GM19099 (cell line): ENCODE results near the gene GALNTL6.

Experiments used
- POLR2A ChIP-seq: IDR thresholded peaks from 3 replicates; pipeline ENCODE4 v1.6.1; 2011; ENCODE audit warnings: low read depth; ENCODE audit not compliant: insufficient read length; ENCODE audit errors: extremely low read depth

Gene GALNTL6

DNA sequence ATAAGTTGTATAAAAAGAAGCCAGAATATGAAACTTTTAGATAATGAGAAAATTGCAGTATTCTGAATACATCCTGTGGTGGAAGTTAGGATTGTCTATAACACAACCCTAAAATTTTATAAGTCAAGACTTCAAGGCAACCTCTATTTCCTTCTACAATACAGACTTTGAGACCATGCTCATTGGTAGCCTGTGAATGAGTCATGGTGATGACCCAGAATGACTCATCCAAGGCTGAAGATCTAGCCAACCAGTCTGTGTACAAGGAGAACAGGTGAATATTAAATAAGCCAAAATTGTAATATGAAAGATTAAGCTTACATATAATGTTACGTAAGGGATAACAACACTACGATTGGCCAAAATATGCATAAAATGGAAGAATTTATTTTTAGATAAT is 879.5 kb downstream of the GALNTL6 start:
- TF ChIP-seq POLR2A: no peak

DNA sequence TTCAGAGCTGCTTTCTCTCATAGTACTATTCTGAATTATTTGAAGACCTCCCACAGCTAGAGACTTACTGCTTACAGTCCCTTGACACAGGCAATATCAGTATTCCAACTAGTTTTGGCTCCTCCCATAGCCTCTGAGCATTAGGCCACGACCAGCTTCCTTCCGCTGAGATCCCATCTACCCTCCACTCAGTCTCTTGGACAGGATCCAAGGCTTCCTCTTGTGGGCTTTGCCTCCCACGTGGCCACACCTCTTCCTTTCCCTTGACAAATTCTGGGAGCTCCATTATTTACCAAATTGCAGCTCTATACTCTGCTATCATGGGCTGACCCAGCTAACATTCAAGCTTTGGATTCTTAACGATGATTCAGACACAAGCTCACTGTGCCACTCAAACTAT is 885.1 kb downstream of the GALNTL6 start:
- no peak for TF ChIP-seq POLR2A

DNA sequence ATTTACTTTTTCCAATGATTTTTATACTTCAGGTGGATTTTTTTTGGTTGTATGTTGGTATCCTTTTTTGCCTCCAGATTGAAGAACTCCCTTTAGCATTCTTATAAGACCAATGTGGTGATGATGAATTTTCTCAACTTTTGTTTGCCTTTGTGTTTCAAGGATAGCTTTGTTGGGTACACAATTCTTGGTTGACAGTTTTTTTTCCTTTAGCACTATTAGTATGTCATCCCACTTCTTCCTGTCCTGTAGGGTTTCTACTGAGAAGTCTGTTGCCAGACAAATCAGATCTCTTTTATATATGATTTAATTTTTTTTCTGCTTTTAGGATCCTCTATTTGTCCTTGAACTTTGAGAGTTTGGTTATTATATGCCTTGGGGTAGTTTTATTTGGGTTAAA is 892.4 kb downstream of the GALNTL6 start:
- no peak for TF ChIP-seq POLR2A

GRCh38 chr4:172706000-172706399 is 892.8 kb downstream of the GALNTL6 start:
- no peak for TF ChIP-seq POLR2A

GRCh38 chr4:172707622-172708021 is 894.4 kb downstream of the GALNTL6 start:
- TF ChIP-seq POLR2A: no peak

GRCh38 chr4:172708184-172708583 is 895.0 kb downstream of the GALNTL6 start:
- TF ChIP-seq POLR2A: no peak

DNA sequence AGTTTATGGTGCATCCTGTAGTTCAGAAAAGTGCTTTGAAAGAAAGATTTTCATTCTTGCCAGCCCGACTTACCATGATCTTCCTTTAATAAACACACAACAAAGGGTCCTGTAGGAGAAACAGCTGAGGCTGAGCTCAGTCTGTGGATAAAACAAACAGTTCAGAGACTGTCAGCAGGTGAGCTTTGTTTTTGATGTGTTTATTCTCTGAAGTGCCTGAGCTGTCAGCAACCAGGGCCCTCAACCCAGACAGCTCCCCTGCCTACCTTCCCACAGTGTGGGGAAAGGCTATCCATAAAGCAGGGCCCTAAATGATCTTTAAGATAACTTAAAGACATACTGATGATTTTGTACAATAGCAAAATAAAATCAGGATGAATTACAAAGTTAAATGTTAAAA is 896.2 kb downstream of the GALNTL6 start:
- TF ChIP-seq POLR2A: no peak

- no peak for TF ChIP-seq POLR2A
Observed at GRCh38 chr4:172716291-172716690, 903.1 kb downstream of the GALNTL6 start.

GRCh38 chr4:172721659-172722058 is 908.5 kb downstream of the GALNTL6 start:
- no peak for TF ChIP-seq POLR2A

- TF ChIP-seq POLR2A: no peak
Observed at GRCh38 chr4:172725581-172725980, 912.4 kb downstream of the GALNTL6 start.

DNA sequence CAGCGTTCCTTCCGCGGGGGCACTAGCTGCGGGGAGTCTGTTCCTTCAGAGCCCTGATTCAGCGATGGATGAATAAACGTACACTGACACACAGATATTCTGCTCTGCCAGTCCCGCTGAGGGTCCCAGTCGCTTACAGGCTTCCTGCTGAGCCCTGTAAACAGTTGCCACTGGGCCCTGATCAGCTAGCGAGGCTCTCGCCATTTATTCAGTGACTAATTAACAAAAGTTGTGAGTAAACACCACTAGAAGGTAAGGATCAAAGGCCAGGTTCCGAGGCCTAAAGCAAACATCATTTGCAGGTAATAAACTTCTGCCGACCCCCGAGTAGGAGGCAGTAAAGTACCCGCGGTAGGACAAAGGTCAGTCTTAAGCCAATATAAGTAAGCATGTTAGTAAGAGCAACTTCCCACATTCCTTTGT is 912.8 kb downstream of the GALNTL6 start:
- no peak for TF ChIP-seq POLR2A

DNA sequence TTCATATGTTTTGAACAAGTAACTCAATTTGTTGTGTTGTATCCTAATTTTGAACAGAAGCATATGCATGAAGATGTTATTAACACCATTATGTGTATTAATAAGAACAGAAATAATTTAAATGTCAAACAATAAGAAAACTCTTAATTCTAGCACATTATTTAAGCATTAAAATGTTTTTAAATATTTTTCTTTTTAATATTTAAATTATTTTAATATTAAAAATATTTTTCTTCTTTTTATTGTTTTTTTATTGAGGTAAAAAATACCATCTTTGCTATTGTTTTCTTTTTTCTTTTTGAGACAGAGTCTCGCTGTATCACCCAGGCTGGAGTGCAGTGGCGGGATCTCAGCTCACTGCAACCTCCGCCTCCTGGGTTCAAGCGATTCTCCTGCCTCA is 914.4 kb downstream of the GALNTL6 start:
- no peak for TF ChIP-seq POLR2A

DNA sequence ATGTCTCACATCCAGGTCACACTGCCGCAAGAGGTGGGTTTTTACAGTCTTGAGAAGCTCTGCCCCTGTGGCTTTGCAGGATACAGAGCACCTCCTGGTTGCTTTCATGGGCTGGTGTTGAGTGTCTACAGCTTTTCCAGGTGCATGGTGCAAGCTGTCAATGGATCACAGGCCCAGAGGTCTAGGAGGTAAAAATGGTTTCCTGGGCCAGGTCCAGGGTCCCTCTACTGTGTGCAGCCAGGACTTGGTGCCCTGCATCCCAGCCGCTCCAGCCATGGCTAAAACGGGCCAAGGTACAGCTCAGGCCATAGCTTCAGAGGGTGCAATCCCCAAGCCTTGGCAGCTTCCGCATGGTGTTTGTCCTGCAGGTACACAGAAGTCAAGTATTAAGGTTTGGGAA is 921.4 kb downstream of the GALNTL6 start:
- TF ChIP-seq POLR2A: no peak

- TF ChIP-seq POLR2A: no peak
Observed at GRCh38 chr4:172736046-172736445, 922.8 kb downstream of the GALNTL6 start.

DNA sequence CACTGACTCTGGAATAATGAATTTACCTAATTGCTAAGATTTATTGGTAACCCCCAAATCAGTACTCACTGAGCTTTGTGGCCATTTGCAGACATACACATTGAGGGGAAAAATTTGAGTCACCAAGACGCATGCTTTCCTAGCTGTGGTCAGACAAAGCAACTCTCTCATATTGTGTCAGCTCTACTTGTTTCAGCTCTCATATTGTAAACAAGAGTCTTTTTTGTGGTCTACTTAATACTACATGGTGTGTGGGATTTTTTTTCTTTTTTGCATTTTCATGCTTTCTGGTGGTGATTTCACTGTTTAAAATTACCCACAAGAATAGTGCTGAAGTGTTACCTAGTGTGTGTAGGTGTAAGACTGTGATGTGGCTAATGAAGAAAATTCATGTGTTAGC is 927.2 kb downstream of the GALNTL6 start:
- no peak for TF ChIP-seq POLR2A

DNA sequence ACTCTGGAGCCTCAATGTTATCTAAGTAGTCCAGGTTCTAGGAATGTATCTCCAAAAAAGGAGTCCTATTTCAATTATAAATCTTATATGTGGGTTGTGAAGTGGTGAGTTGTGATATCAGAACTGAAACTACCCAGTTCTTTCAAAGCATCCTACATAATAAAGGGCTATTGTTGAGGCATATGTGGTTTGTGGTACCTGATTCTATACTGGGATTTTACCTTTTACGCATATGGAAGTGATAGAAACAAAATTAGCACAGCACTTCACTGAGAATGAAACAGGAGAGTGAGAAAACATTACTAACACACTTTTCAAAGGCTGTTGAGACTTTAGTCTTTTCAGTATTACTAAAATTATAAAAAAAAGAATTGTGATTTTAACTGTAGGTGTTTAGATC is 937.7 kb downstream of the GALNTL6 start:
- TF ChIP-seq POLR2A: no peak

GRCh38 chr4:172751550-172751949 is 938.3 kb downstream of the GALNTL6 start:
- TF ChIP-seq POLR2A: no peak

GRCh38 chr4:172758586-172759340 is 945.6 kb downstream of the GALNTL6 start:
- no peak for TF ChIP-seq POLR2A

GRCh38 chr4:172760512-172760911 is 947.3 kb downstream of the GALNTL6 start:
- no peak for TF ChIP-seq POLR2A
